Colonic mucosa (tissue), 4 donors: ENCODE results near the gene IDI1. TPM values are rescaled to one million over a fixed set of nuclear protein-coding genes. Genes with fewer than 3 reads are reported as not detected.

Experiments
- DNase-seq: peaks from one replicate; pipeline ENCODE4 v3.0.0-alpha.2; 2020
- H3K27ac ChIP-seq: fragments of 200-600 bp; one replicate; pipeline ENCODE4 v1.8.0; 2021
- H3K27me3 ChIP-seq: fragments of 200-600 bp; one replicate; pipeline ENCODE4 v1.8.0; 2021
- H3K36me3 ChIP-seq: fragments of 200-600 bp; one replicate; pipeline ENCODE4 v1.8.0; 2021
- H3K4me1 ChIP-seq: fragments of 200-600 bp; one replicate; pipeline ENCODE4 v1.8.0; 2021; ENCODE audit warnings: mild to moderate bottlenecking
- H3K4me3 ChIP-seq: fragments of 200-600 bp; one replicate; pipeline ENCODE4 v1.8.0; 2021
- H3K9ac ChIP-seq, 2 donors: one replicate each; pipeline ENCODE4 v1.7.0; 2013; ENCODE audit warnings: control low read depth in 2 of 2, low read depth in 2 of 2, low read length in 2 of 2
- H3K9me3 ChIP-seq: fragments of 200-600 bp; one replicate; pipeline ENCODE4 v1.8.0; 2021
- CTCF ChIP-seq: fragments of 200-600 bp; IDR thresholded peaks from one replicate; pipeline ENCODE4 v1.8.0; 2022; ENCODE audit warnings: antibody characterized with exemption, mild to moderate bottlenecking
- intact Hi-C: fragments of 100-400 bp; cut with DNase I; formaldehyde crosslinking; loops from one replicate; pipeline ENCODE4 v1.14.1; 2022
- total RNA-seq, 2 donors: library from RNA; stranded (reverse); fragmentation: NEBNext Ultra II Directional in 1 of 2; extraction: Animal tissue kit (Norgen Biotek cat#: 25700) in 1 of 2; gene quantifications; one replicate each; pipeline ENCODE4 v1.2.1, GENCODE V29; 2021
- donor health status: healthy.
- donor health status: DM: no; HTN: no; CAD: no.
- donor health status: DM: no; HTN: no; CAD: no.

The IDI1 gene
- total RNA-seq, 2 donors from 2014 or later = 41.3 to 142 TPM

GRCh38 chr10:1034758-1035157 is 14.2 kb downstream of the IDI1 start:
- H3K4me3 ChIP-seq = no peak overlapping the region
- no peaks in the 10 kb centered on the region for H3K36me3 ChIP-seq
- H3K9ac ChIP-seq = no peak overlapping the region
- no peaks in the 10 kb centered on the region for H3K27me3 ChIP-seq
- no peak for TF ChIP-seq CTCF
- no peaks in the 10 kb centered on the region for H3K4me1 ChIP-seq
- DNase-seq = no peak
- intact Hi-C loops = no loop called here
- H3K27ac ChIP-seq = no peak overlapping the region
- H3K9me3 ChIP-seq = no peaks in the 10 kb centered on the region

DNA sequence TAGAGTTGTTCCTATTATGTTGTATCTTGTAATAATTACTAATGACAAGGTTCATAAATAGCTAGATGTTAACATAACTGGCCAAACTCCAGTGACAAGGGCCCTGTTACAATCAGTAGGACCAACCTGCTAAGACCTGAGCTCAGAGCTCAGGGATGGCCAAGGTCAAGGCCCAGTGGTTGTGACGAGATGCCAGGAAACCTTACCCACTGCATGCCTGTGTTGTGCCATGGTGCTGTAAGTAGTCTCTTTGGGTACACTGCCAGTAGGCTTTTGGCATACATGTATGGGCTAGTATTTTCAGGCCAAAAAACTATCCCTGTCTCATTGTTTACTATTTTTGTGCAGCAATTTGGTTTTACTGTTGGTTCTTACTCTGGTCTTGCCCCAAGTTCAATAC is 15.3 kb downstream of the IDI1 start:
- no peaks in the 10 kb centered on the region for H3K4me1 ChIP-seq
- no peak overlapping the region for H3K9ac ChIP-seq
- DNase-seq = no peak
- H3K4me3 ChIP-seq = no peak overlapping the region
- H3K27ac ChIP-seq = no peak overlapping the region
- intact Hi-C loops = no loop called here
- no peak for TF ChIP-seq CTCF
- no peaks in the 10 kb centered on the region for H3K27me3 ChIP-seq
- no peaks in the 10 kb centered on the region for H3K9me3 ChIP-seq
- H3K36me3 ChIP-seq = no peaks in the 10 kb centered on the region

GRCh38 chr10:1029838-1030237 is 19.1 kb downstream of the IDI1 start:
- no peak overlapping the region for H3K27ac ChIP-seq
- no peaks in the 10 kb centered on the region for H3K4me1 ChIP-seq
- H3K4me3 ChIP-seq = no peak overlapping the region
- no peaks in the 10 kb centered on the region for H3K9me3 ChIP-seq
- DNase-seq = no peak
- H3K27me3 ChIP-seq = no peaks in the 10 kb centered on the region
- H3K36me3 ChIP-seq = no peaks in the 10 kb centered on the region
- intact Hi-C loops = no loop called here
- no peak for TF ChIP-seq CTCF
- H3K9ac ChIP-seq = no peak overlapping the region

DNA sequence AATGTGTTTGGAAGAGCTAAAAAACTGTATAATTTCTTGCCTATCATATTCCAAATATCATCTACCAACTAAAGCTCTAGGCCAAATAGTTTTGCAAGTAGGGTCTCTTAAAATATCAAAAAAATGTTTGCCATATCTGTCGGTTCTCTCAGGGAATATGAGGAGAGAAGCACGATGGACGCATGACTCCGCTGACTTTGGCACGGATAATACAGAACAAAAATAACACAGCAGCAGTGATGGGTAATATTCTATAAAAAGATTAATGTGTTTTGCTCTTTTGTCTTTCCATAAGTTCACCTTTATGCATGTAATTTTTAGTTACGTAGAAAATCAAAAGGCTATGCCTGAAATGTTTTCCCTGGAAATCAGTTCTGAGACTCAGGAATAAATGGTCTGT is 22.3 kb downstream of the IDI1 start:
- no peak overlapping the region for H3K9ac ChIP-seq

GRCh38 chr10:1025683-1026082 is 23.2 kb downstream of the IDI1 start, which contains the start of gene IDI2:
Gene IDI2 (minus strand): TSS chr10:1025859. CDS start chr10:1024723, 1,136 bp downstream.
- H3K36me3 ChIP-seq = no peaks in the 10 kb centered on the region
- no peak for TF ChIP-seq CTCF
- no peaks in the 10 kb centered on the region for H3K27me3 ChIP-seq
- H3K9ac ChIP-seq = no peak within 1 kb of the TSS
- no peaks in the 10 kb centered on the region for H3K4me1 ChIP-seq
- no peak within 1 kb of the TSS for H3K4me3 ChIP-seq
- no peak for DNase-seq
- H3K27ac ChIP-seq = no peak within 1 kb of the TSS
- H3K9me3 ChIP-seq = no peaks in the 10 kb centered on the region
- intact Hi-C loops = no loop called here

More for the DNA sequence above, 22.3 kb downstream of the IDI1 start:
- no peaks in the 10 kb centered on the region for H3K36me3 ChIP-seq
- H3K4me3 ChIP-seq = no peak overlapping the region
- no peak overlapping the region for H3K27ac ChIP-seq
- TF ChIP-seq CTCF = no peak
- intact Hi-C loops = no loop called here
- H3K27me3 ChIP-seq = no peaks in the 10 kb centered on the region
- no peaks in the 10 kb centered on the region for H3K4me1 ChIP-seq
- no peaks in the 10 kb centered on the region for H3K9me3 ChIP-seq
- no peak for DNase-seq

GRCh38 chr10:1024103-1024502 is 24.8 kb downstream of the IDI1 start:
- intact Hi-C loops = no loop called here
- H3K4me3 ChIP-seq = no peak overlapping the region

More at GRCh38 chr10:1024103-1024502, 24.8 kb downstream of the IDI1 start:
- Histone ChIP-seq H3K27ac (no peak overlapping the region), H3K9ac (no peak overlapping the region), H3K36me3 (no peaks in the 10 kb centered on the region), H3K4me1 (no peaks in the 10 kb centered on the region), H3K27me3 (no peaks in the 10 kb centered on the region), H3K9me3 (no peaks in the 10 kb centered on the region)
- TF ChIP-seq CTCF = no peak
- DNase-seq = no peak
